SU-DHL-6 (cell line): ENCODE results near the gene KLHL36.

Experiments used
- H2AFZ ChIP-seq: fragments of 200-600 bp; sonication (generic); 2 replicates; pipeline ENCODE4 v1.6.1; 2014; ENCODE audit warnings: low read depth, mild to moderate bottlenecking, moderate library complexity, mixed read lengths, antibody characterized with exemption, low read length; ENCODE audit not compliant: severe bottlenecking
- H3F3A ChIP-seq: fragments of 200-600 bp; shearing (Covaris generic); 2 replicates; pipeline ENCODE4 v1.6.0; 2016; ENCODE audit warnings: antibody characterized with exemption, mild to moderate bottlenecking; ENCODE audit not compliant: insufficient read depth
- H3K27ac ChIP-seq: fragments of 200-600 bp; sonication (generic); 2 replicates; pipeline ENCODE4 v1.5.1; 2016; ENCODE audit warnings: low read depth, mild to moderate bottlenecking, low read length, moderate library complexity, mixed read lengths
- H3K27me3 ChIP-seq: fragments of 200-600 bp; sonication (generic), shearing (Covaris generic); 2 replicates; pipeline ENCODE4 v1.6.0; 2014; ENCODE audit warnings: mild to moderate bottlenecking, low read length
- H3K36me3 ChIP-seq: fragments of 200-600 bp; sonication (generic); 2 replicates; pipeline ENCODE4 v1.6.1; 2014; ENCODE audit warnings: mild to moderate bottlenecking, low read length, mixed read lengths
- H3K4me2 ChIP-seq: fragments of 300-600, 200-600 bp; shearing (Covaris generic), sonication (generic); 2 replicates; pipeline ENCODE4 v1.6.0; 2014; ENCODE audit warnings: low read length, low read depth, mild to moderate bottlenecking; ENCODE audit not compliant: poor library complexity, severe bottlenecking
- H3K4me3 ChIP-seq: fragments of 200-600 bp; sonication (generic); 2 replicates; pipeline ENCODE4 v1.5.1; 2014; ENCODE audit warnings: antibody characterized with exemption, low read length, mild to moderate bottlenecking, mixed read lengths; ENCODE audit not compliant: insufficient read depth, poor library complexity, severe bottlenecking
- H3K79me2 ChIP-seq: fragments of 200-600 bp; sonication (generic); 2 replicates; pipeline ENCODE4 v1.6.1; 2014; ENCODE audit warnings: mild to moderate bottlenecking, low read length, moderate library complexity; ENCODE audit not compliant: insufficient read depth
- H3K9ac ChIP-seq: fragments of 200-600 bp; sonication (generic); 2 replicates; pipeline ENCODE4 v1.7.0; 2014; ENCODE audit warnings: mild to moderate bottlenecking, low read length
- H3K9me2 ChIP-seq: fragments of 200-600 bp; sonication (generic); replicated peaks from 2 replicates; pipeline ENCODE4 v1.6.1; 2014; ENCODE audit warnings: low read length; ENCODE audit not compliant: insufficient read depth
- H3K9me3 ChIP-seq: fragments of 200-600 bp; sonication (generic); 2 replicates; pipeline ENCODE4 v1.6.1; 2014; ENCODE audit warnings: low read length, mixed read lengths; ENCODE audit not compliant: insufficient read depth
- H4K20me1 ChIP-seq: fragments of 200-600 bp; sonication (generic); 2 replicates; pipeline ENCODE4 v1.6.1; 2014; ENCODE audit warnings: low read depth, mild to moderate bottlenecking, antibody characterized with exemption, low read length, moderate library complexity, mixed read lengths
- EZH2phosphoT487 ChIP-seq: fragments of 200-600 bp; sonication (generic), shearing (Covaris generic); conservative IDR thresholded peaks from 2 replicates; pipeline ENCODE4 v1.6.1; 2018; ENCODE audit warnings: mild to moderate bottlenecking, antibody characterized with exemption, low read length, moderate library complexity, mixed read lengths
- TF ChIP-seq, protein P1 (sequence below): fragments of 200-600 bp; sonication (generic); IDR thresholded peaks from one replicate; pipeline ENCODE4 v1.5.1; 2017; ENCODE audit warnings: antibody characterized with exemption, mild to moderate bottlenecking, low read length, moderate library complexity; ENCODE audit not compliant: insufficient read depth, poor library complexity, severe bottlenecking

KLHL36 gene

DNA sequence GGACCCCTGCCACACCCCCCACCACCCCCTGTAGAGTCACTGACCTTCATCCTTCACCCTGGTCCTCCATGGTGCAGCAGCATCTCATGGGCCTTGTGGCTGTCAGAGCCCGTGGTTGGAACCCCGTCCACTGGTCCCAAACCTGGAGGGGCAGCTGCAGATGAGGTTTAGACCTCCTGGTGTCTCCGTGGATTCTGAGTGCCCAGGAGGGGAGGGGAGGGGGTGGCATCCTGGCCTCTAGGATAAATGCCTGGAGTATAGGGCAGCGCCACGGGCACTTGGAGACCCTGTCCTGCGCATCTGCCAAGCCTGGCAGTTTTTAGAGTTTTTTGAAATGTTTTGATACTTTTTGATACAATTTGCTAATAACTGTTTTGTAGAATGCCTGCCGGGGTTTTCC is 17.5 kb downstream of the KLHL36 start:
- Histone ChIP-seq H3K4me2 (no peak overlapping the region), H3K9ac (no peak overlapping the region), H3F3A (no peaks in the 10 kb centered on the region), H3K9me3 (no peaks in the 10 kb centered on the region), H3K36me3 (no peaks in the 10 kb centered on the region), H2AFZ (no peak overlapping the region), H3K79me2 (no peaks in the 10 kb centered on the region), H3K27me3 (no peaks in the 10 kb centered on the region), H3K9me2 (no peaks in the 10 kb centered on the region), H3K4me3 (no peak overlapping the region), H4K20me1 (no peaks in the 10 kb centered on the region), H3K27ac (no peak overlapping the region)
- TF ChIP-seq EZH2phosphoT487 = no peak
- TF ChIP-seq, protein P1, sequence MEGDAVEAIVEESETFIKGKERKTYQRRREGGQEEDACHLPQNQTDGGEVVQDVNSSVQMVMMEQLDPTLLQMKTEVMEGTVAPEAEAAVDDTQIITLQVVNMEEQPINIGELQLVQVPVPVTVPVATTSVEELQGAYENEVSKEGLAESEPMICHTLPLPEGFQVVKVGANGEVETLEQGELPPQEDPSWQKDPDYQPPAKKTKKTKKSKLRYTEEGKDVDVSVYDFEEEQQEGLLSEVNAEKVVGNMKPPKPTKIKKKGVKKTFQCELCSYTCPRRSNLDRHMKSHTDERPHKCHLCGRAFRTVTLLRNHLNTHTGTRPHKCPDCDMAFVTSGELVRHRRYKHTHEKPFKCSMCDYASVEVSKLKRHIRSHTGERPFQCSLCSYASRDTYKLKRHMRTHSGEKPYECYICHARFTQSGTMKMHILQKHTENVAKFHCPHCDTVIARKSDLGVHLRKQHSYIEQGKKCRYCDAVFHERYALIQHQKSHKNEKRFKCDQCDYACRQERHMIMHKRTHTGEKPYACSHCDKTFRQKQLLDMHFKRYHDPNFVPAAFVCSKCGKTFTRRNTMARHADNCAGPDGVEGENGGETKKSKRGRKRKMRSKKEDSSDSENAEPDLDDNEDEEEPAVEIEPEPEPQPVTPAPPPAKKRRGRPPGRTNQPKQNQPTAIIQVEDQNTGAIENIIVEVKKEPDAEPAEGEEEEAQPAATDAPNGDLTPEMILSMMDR = no peak

DNA sequence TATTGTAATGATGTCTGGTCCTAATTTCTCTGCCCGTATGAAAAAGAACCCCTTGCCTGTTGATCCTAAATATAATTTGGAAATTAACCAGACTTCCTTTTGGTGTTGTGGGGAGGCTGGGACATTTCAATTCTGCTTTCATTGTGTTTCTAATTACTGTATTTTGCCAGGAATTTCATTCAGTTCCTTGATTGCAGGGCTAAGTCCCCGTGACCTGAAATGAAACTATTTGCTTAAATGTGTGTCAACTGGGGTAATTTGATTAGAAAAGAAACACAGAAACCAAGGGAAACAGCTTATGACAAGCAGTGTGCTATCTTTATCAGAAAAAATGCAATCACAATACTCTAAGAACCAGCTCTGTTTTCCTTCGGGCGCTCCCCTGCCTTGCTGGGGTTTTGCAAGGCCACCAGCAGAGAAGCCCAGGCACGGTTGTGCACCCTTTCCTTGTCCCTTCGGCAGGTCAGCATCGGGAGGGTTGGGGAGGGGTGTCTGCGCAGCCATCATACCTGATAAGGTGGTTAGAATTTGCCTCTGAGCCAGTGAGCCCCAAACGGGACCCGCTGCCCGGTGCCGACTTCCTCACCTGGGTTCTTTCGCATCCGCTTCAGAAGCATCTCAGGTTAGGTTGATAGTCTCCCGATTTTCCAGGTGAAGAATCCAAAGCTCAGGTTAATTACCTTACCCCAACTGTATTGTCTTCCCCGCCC is 19.4 kb downstream of the KLHL36 start:
- H4K20me1 ChIP-seq = no peaks in the 10 kb centered on the region
- H3K9ac ChIP-seq = no peak overlapping the region
- no peak overlapping the region for H3K4me2 ChIP-seq
- no peaks in the 10 kb centered on the region for H3K9me3 ChIP-seq
- H3K36me3 ChIP-seq = no peaks in the 10 kb centered on the region
- no peak overlapping the region for H2AFZ ChIP-seq
- no peaks in the 10 kb centered on the region for H3K27me3 ChIP-seq
- no peaks in the 10 kb centered on the region for H3K9me2 ChIP-seq
- no peak overlapping the region for H3K4me3 ChIP-seq
- no peaks in the 10 kb centered on the region for H3K79me2 ChIP-seq
- no peaks in the 10 kb centered on the region for H3F3A ChIP-seq
- TF ChIP-seq EZH2phosphoT487 = no peak
- TF ChIP-seq, protein P1 = no peak
- H3K27ac ChIP-seq = no peak overlapping the region

DNA sequence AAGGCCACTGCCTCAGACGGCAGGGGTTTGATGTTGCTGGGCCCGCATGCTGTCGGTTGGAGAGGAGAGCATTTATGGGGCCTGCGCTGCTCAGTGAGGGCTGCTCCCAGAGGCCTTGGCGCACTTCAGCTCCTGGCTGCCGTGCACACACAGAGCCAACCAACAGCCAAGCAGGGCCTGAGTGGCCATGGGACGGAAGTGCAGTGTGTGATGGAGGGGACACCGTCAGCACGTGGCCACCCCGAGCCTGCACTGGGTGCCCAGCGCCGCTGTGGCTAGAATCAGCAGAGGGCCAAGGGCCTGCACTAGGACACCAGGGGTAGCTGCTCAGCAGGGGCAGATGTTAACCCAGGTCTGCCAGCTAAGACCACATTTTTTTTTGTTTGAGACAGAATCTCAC is 21.8 kb downstream of the KLHL36 start:
- no peak overlapping the region for H3K9ac ChIP-seq

More for the DNA sequence above, 21.8 kb downstream of the KLHL36 start:
- no peaks in the 10 kb centered on the region for H4K20me1 ChIP-seq
- no peaks in the 10 kb centered on the region for H3K9me2 ChIP-seq
- no peaks in the 10 kb centered on the region for H3F3A ChIP-seq
- H3K27me3 ChIP-seq = no peaks in the 10 kb centered on the region
- H3K36me3 ChIP-seq = no peaks in the 10 kb centered on the region
- H3K4me2 ChIP-seq = no peak overlapping the region
- H3K4me3 ChIP-seq = no peak overlapping the region
- H2AFZ ChIP-seq = no peak overlapping the region
- H3K79me2 ChIP-seq = no peaks in the 10 kb centered on the region
- TF ChIP-seq, protein P1 = no peak
- TF ChIP-seq EZH2phosphoT487 = no peak
- no peaks in the 10 kb centered on the region for H3K9me3 ChIP-seq
- H3K27ac ChIP-seq = no peak overlapping the region
